T47D (cell line): ENCODE data around the gene CCSER1.
"Not testable (repeated sequence)": the region's sequence is repeated elsewhere in the genome, so short reads cannot be mapped to it uniquely, and the experiment has no call there.

Experiments
- DNase-seq, 2 experiments: peaks; one replicate each; pipeline versions ENCODE4 v3.0.0 to v3.0.0-alpha.2; 2011 to 2012; ENCODE audit warnings: low read depth in 1 of 2, low spot score in 1 of 2
- JUND ChIP-seq: IDR thresholded peaks from 2 replicates; pipeline ENCODE4 v1.6.1; 2012; ENCODE audit warnings: low read depth
- in situ Hi-C: cut with HindIII; loops from 2 replicates; pipeline ENCODE4 v1.10.0; 2016; ENCODE audit warnings: low sequenced_read_pairs, low pct_unique_long_range_greater_than_20kb

Gene CCSER1

GRCh38 chr4:91304292-91304691 is 1177.1 kb downstream of the CCSER1 start:
- no peak for TF ChIP-seq JUND
- in situ Hi-C loops = no loop called here
- no peak for DNase-seq

- no peak for DNase-seq
- TF ChIP-seq JUND = no peak
- in situ Hi-C loops = no loop called here
Measured at GRCh38 chr4:91317434-91317833, 1190.2 kb downstream of the CCSER1 start.

- TF ChIP-seq JUND = no peak
- no peak for DNase-seq
Measured at GRCh38 chr4:91319556-91320268, 1192.5 kb downstream of the CCSER1 start.

GRCh38 chr4:91322961-91323360 is 1195.8 kb downstream of the CCSER1 start:
- in situ Hi-C loops = no loop called here
- DNase-seq = no peak
- no peak for TF ChIP-seq JUND

More at GRCh38 chr4:91319556-91320268, 1192.5 kb downstream of the CCSER1 start:
- in situ Hi-C loops = no loop called here

- in situ Hi-C loops = no loop called here
- no peak for DNase-seq
- no peak for TF ChIP-seq JUND
Measured at GRCh38 chr4:91325495-91325894, 1198.3 kb downstream of the CCSER1 start.

GRCh38 chr4:91326167-91326566 is 1199.0 kb downstream of the CCSER1 start:
- DNase-seq, in situ Hi-C loops: not testable (repeated sequence)

- DNase-seq = no peak
- TF ChIP-seq JUND = no peak
- in situ Hi-C loops = no loop called here
Measured at GRCh38 chr4:91330555-91331137, 1203.5 kb downstream of the CCSER1 start.

GRCh38 chr4:91340822-91341221 is 1213.6 kb downstream of the CCSER1 start:
- in situ Hi-C loops = no loop called here
- no peak for DNase-seq
- TF ChIP-seq JUND = no peak

GRCh38 chr4:91345632-91346031 is 1218.4 kb downstream of the CCSER1 start:
- in situ Hi-C loops = no loop called here
- DNase-seq = no peak

GRCh38 chr4:91356496-91356895 is 1229.3 kb downstream of the CCSER1 start:
- DNase-seq, in situ Hi-C loops: not testable (repeated sequence)

More at GRCh38 chr4:91345632-91346031, 1218.4 kb downstream of the CCSER1 start:
- TF ChIP-seq JUND = no peak

GRCh38 chr4:91358016-91358415 is 1230.8 kb downstream of the CCSER1 start:
- in situ Hi-C loops, DNase-seq: not testable (repeated sequence)

GRCh38 chr4:91358621-91359020 is 1231.4 kb downstream of the CCSER1 start:
- DNase-seq, in situ Hi-C loops: not testable (repeated sequence)

- in situ Hi-C loops = no loop called here
- TF ChIP-seq JUND = no peak
- no peak for DNase-seq
Measured at GRCh38 chr4:91359041-91360031, 1232.1 kb downstream of the CCSER1 start.
